HG03280 (cell line): ENCODE results near the gene TAS2R42.

ENCODE experiments used
- ATAC-seq: cut with Tn5 transposase; IDR thresholded peaks from one replicate; pipeline ENCODE4 v1.9.1; 2021; ENCODE audit warnings: mild to moderate bottlenecking, moderate library complexity; ENCODE audit not compliant: unreplicated experiment

Gene TAS2R42

GRCh38 chr12:11186837-11187236 lies at the start of gene TAS2R42:
TAS2R42 (minus strand) TSS chr12:11186937; CDS start chr12:11186937, 0 bp downstream.
- ATAC-seq = no peak

- no peak for ATAC-seq
These were observed 46.8 kb upstream of the TAS2R42 start for GRCh38 chr12:11233532-11233931.

- peak; percentile 79 for ATAC-seq
These were observed 41.7 kb upstream of the TAS2R42 start for GRCh38 chr12:11228296-11228879.

GRCh38 chr12:11227373-11227772 lies 40.6 kb upstream of the TAS2R42 start:
- no peak for ATAC-seq

GRCh38 chr12:11209113-11209512 lies 22.4 kb upstream of the TAS2R42 start:
- no peak for ATAC-seq

- ATAC-seq = no peak
These were observed 17.4 kb upstream of the TAS2R42 start for GRCh38 chr12:11204173-11204572.

- no peak for ATAC-seq
These were observed 16.1 kb upstream of the TAS2R42 start for GRCh38 chr12:11202811-11203210.

GRCh38 chr12:11183011-11183410 lies 3.7 kb downstream of the TAS2R42 start:
- ATAC-seq = no peak

- no peak for ATAC-seq
These were observed 4.2 kb downstream of the TAS2R42 start for GRCh38 chr12:11182529-11182928.

GRCh38 chr12:11178250-11178649 lies 8.5 kb downstream of the TAS2R42 start:
- no peak for ATAC-seq

- no peak for ATAC-seq
These were observed 12.7 kb downstream of the TAS2R42 start for GRCh38 chr12:11174022-11174421.

- no peak for ATAC-seq
These were observed 14.6 kb downstream of the TAS2R42 start for GRCh38 chr12:11171969-11172675.

GRCh38 chr12:11171145-11171968 lies 15.4 kb downstream of the TAS2R42 start, which contains the start of gene SMIM10L1:
SMIM10L1 (plus strand) TSS chr12:11171194; CDS start chr12:11171357, 163 bp downstream.
- ATAC-seq = peak; percentile 98

GRCh38 chr12:11170810-11171144 lies 16.0 kb downstream of the TAS2R42 start:
- no peak for ATAC-seq

GRCh38 chr12:11166300-11166699 lies 20.4 kb downstream of the TAS2R42 start:
- no peak for ATAC-seq

GRCh38 chr12:11164384-11164783 lies 22.4 kb downstream of the TAS2R42 start:
- no peak for ATAC-seq

GRCh38 chr12:11162502-11162901 lies 24.2 kb downstream of the TAS2R42 start:
- no peak for ATAC-seq

- no peak for ATAC-seq
These were observed 27.8 kb downstream of the TAS2R42 start for GRCh38 chr12:11158885-11159444.

GRCh38 chr12:11154400-11154925 lies 32.3 kb downstream of the TAS2R42 start:
- no peak for ATAC-seq

- no peak for ATAC-seq
These were observed 34.0 kb downstream of the TAS2R42 start for GRCh38 chr12:11152725-11153124.

GRCh38 chr12:11150832-11151231 lies 35.9 kb downstream of the TAS2R42 start:
- ATAC-seq = no peak
